WI38 (cell line): Measurements from ENCODE around the gene DPP9.

Experiments used
- H3K4me3 ChIP-seq: 2 replicates; pipeline ENCODE4 v1.5.1; 2011; ENCODE audit warnings: low read depth, mild to moderate bottlenecking, control low read depth, low read length
- CTCF ChIP-seq: IDR thresholded peaks from 2 replicates; pipeline ENCODE4 v1.5.1; 2012; ENCODE audit warnings: low read depth, mild to moderate bottlenecking, control low read depth, low read length

Gene DPP9

DNA sequence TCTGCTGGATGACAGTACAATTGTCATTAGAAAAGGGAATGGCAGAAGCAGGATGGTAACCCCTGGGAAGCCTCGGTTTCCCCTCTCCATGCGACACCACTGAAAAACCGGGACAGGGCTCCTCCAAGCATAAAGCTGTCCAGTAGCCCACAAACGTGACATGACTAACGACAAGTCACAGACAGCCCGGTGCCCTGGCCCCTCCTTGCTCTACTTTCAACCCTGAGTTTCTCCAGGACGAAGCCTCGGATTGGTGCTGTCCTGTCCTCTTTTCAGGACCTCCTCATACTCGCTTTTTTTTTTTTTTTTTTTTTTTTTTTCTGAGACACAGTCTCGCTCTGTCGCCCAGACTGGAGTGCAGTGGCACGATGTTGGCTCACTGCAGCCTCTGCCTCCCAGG lies 16.3 kb downstream of the DPP9 start:
- no peak for TF ChIP-seq CTCF
- no peak overlapping the region for H3K4me3 ChIP-seq

DNA sequence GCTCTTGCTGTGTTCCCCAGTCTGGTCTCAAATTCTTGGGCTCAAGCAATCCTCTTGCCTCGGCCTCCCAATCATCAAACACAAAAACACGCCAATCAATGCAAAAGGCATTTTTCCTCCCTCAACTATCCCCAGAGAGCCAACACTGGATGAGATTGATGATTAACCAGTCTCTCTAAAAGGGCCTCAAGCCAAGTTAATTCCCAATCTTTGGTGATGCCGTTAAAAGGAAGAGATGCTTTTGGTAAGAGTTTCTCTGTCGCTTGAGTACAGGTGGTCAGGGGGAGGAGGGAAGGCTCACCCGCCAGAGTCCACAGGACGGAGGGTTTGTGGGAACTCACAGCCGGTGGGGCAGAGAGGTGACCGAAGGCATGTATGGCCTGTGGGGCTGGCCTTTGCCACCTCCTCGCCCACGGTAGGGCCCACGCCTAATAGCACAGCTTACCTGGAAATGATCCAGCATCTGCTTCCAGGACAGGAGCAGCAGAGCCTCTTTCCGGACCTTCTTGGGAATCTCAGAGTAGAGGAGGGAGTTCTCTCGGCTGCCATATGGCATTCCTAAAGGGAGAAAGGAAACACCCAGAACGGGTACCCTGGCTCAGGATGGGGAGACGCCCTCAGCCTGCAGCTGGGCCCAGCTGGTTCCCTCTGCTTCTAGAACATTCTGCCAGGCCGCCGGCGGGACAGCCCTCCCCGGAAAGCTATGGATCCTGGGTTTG lies 18.1 kb downstream of the DPP9 start:
- TF ChIP-seq CTCF = no peak
- no peak overlapping the region for H3K4me3 ChIP-seq

GRCh38 chr19:4704317-4704673 lies 19.3 kb downstream of the DPP9 start:
- no peak for TF ChIP-seq CTCF
- no peak overlapping the region for H3K4me3 ChIP-seq

- TF ChIP-seq CTCF = no peak
- H3K4me3 ChIP-seq = no peak overlapping the region
Measured at GRCh38 chr19:4703671-4704316, 19.8 kb downstream of the DPP9 start.

DNA sequence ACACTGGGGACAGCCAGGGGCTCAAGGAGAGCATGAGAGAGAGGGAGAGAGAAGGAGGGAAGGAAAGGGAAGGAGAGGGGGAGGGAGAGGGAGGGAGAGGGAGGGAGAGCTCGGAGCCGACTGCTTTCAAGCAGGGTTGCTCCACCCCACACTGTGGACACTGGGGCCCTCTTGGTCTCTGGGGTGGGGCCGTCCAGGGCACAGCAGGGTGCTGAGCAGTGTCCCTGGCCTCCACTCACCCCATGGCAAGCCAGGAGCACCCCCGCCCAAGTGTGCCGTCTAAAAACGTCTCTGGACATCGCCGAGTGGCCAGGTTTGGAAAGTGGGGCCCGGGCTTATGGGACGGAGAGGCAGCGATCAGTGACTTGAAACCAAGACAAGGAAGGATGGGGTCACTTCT lies 20.9 kb downstream of the DPP9 start:
- no peak for TF ChIP-seq CTCF
- H3K4me3 ChIP-seq = no peak overlapping the region

GRCh38 chr19:4701557-4701956 lies 22.1 kb downstream of the DPP9 start:
- no peak overlapping the region for H3K4me3 ChIP-seq
- no peak for TF ChIP-seq CTCF

- no peak overlapping the region for H3K4me3 ChIP-seq
- TF ChIP-seq CTCF = no peak
Measured at GRCh38 chr19:4700693-4700970, 23.0 kb downstream of the DPP9 start.
